HL-60 (cell line): ENCODE data around the gene FSTL3.

Experiments
- CTCF ChIP-seq: IDR thresholded peaks from one replicate; pipeline ENCODE4 v1.5.1; 2011; ENCODE audit warnings: low read length, control low read depth, inconsistent platforms; ENCODE audit not compliant: insufficient read depth
- GABPA ChIP-seq: IDR thresholded peaks from 2 replicates; pipeline ENCODE4 v1.6.1; 2012; ENCODE audit warnings: low read depth
- POLR2AphosphoS5 ChIP-seq: IDR thresholded peaks from 2 replicates; pipeline ENCODE4 v1.6.1; 2012; ENCODE audit warnings: low read depth
- REST ChIP-seq: IDR thresholded peaks from 2 replicates; pipeline ENCODE4 v1.6.1; 2012; ENCODE audit warnings: low read depth; ENCODE audit not compliant: insufficient replicate concordance

GRCh38 chr19:660793-661426, 15.3 kb upstream of the FSTL3 start:
- TF ChIP-seq CTCF (no peak), POLR2AphosphoS5 (no peak; the same call in 1 of the 2 replicates), GABPA (no peak), REST (no peak)
